Nephron progenitor cell (in vitro differentiated cells): Measurements from ENCODE around the gene ANP32A.

ENCODE experiments used
- DNase-seq: peaks from one replicate; pipeline ENCODE4 v3.0.0; 2021
- H3K27ac Mint-ChIP-seq: 2 replicates; pipeline ENCODE4 v1.8.0; 2021; ENCODE audit warnings: mild to moderate bottlenecking, moderate library complexity, mixed read lengths
- H3K27me3 Mint-ChIP-seq: 2 replicates; pipeline ENCODE4 v1.8.0; 2021; ENCODE audit warnings: mild to moderate bottlenecking, low read depth, mixed read lengths; ENCODE audit not compliant: poor library complexity
- H3K36me3 Mint-ChIP-seq: 2 replicates; pipeline ENCODE4 v1.8.0; 2021; ENCODE audit warnings: low read depth, mixed read lengths
- H3K4me1 Mint-ChIP-seq: 2 replicates; pipeline ENCODE4 v1.8.0; 2021; ENCODE audit warnings: mixed read lengths
- H3K4me3 Mint-ChIP-seq: 2 replicates; pipeline ENCODE4 v1.8.0; 2021; ENCODE audit warnings: mild to moderate bottlenecking, moderate library complexity, mixed read lengths
- H3K9me3 Mint-ChIP-seq: 2 replicates; pipeline ENCODE4 v1.8.0; 2021; ENCODE audit warnings: mild to moderate bottlenecking, moderate library complexity, mixed read lengths
- TF ChIP-seq, protein P1 (sequence below): fragments of 200-600 bp; sonication (generic); IDR thresholded peaks from 2 replicates; pipeline ENCODE4 v1.5.0; 2021; ENCODE audit warnings: antibody characterized with exemption

ANP32A gene

DNA sequence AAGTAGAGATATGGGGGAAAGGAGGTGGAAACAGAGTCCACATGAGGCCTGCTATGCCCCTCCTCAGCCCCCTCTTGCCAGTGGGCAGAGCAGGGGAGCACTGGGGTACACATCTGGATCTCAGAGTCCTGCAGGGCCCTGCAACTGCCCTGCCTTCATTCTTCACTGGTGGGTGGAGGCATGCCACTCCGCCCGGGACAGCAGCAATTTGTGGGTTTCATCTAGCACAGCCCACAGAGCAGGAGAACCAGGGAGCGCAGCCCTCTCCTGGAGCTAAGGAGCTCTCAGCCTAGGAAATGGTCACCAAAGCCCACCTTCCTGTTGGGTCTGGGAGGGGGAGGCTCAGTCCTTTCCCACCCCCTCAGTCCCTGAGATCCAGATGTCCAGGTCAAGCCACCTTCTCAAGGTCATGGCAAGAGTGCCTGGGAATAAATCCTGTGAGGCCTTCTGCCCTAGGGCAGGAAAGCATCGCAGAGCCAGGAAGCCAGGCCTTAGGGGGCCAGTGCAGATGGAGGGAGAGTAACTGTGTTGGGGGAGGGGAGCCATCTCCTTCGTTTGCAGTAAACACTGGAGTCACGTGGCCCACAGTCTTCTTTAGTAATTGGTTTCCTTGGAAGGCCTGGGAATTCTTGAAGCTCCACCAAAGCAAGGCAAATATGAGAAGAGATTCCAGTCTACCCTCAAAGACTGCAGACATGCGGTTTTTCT lies 31.0 kb downstream of the ANP32A start:
- Mint-ChIP-seq H3K4me3 (peak overlapping the region; percentile 13), H3K9me3 (no peaks in the 10 kb centered on the region), H3K27ac (peak overlapping the region; percentile 91), H3K27me3 (no peaks in the 10 kb centered on the region), H3K4me1 (peaks cover 79% of the 10 kb centered on the region), H3K36me3 (peaks cover 40% of the 10 kb centered on the region)
- TF ChIP-seq, protein P1, sequence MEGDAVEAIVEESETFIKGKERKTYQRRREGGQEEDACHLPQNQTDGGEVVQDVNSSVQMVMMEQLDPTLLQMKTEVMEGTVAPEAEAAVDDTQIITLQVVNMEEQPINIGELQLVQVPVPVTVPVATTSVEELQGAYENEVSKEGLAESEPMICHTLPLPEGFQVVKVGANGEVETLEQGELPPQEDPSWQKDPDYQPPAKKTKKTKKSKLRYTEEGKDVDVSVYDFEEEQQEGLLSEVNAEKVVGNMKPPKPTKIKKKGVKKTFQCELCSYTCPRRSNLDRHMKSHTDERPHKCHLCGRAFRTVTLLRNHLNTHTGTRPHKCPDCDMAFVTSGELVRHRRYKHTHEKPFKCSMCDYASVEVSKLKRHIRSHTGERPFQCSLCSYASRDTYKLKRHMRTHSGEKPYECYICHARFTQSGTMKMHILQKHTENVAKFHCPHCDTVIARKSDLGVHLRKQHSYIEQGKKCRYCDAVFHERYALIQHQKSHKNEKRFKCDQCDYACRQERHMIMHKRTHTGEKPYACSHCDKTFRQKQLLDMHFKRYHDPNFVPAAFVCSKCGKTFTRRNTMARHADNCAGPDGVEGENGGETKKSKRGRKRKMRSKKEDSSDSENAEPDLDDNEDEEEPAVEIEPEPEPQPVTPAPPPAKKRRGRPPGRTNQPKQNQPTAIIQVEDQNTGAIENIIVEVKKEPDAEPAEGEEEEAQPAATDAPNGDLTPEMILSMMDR, result no peak
- peak; percentile 37 for DNase-seq

DNA sequence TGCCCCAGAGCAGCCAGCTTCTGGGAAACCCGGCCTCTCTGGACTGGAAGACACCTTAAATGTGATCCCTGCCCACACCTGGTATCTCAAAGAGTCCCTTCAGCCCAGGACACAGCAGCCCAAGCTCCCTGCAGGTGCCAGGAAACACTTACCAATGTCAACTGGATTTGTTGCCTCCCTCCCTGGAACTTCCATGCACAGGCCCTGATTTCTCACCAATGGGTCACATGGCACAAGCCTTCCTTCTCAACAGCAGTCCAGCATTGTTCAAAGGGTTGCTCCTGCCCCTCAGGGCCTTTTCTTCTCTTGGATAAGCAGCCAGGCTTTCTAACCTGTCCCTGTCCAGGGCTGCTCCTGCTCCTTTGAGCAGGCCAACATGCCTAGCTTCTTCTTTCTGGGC lies 31.6 kb downstream of the ANP32A start:
- H3K36me3 Mint-ChIP-seq, result peaks cover 46% of the 10 kb centered on the region
- no peak for DNase-seq
- H3K27ac Mint-ChIP-seq, result peak overlapping the region; percentile 91
- TF ChIP-seq, protein P1, result no peak
- no peaks in the 10 kb centered on the region for H3K9me3 Mint-ChIP-seq
- H3K4me3 Mint-ChIP-seq, result no peak overlapping the region
- H3K4me1 Mint-ChIP-seq, result peaks cover 73% of the 10 kb centered on the region
- no peaks in the 10 kb centered on the region for H3K27me3 Mint-ChIP-seq

DNA sequence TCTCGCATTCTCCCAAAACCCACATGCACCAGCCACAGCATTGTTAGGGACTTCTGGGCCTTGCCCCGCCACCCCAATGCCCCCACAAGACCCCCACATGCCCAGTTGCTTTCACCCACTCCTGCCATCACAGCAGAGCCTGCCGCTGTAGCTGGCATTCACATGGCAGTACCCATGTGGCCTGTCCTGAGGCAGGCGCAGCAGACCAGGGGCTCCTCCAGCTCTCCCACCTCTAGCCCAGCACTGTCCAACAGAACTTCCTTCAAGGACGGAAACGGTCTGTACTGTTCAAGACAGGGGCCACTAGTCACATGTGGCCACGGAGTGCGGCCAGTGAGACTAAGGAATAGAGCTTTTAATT lies 32.5 kb downstream of the ANP32A start:
- no peak overlapping the region for H3K4me3 Mint-ChIP-seq
- H3K27ac Mint-ChIP-seq, result peak overlapping the region; percentile 97
- H3K27me3 Mint-ChIP-seq, result no peaks in the 10 kb centered on the region
- no peaks in the 10 kb centered on the region for H3K9me3 Mint-ChIP-seq
- H3K36me3 Mint-ChIP-seq, result peaks cover 53% of the 10 kb centered on the region
- no peak for DNase-seq
- TF ChIP-seq, protein P1, result no peak
- peaks cover 66% of the 10 kb centered on the region for H3K4me1 Mint-ChIP-seq

DNA sequence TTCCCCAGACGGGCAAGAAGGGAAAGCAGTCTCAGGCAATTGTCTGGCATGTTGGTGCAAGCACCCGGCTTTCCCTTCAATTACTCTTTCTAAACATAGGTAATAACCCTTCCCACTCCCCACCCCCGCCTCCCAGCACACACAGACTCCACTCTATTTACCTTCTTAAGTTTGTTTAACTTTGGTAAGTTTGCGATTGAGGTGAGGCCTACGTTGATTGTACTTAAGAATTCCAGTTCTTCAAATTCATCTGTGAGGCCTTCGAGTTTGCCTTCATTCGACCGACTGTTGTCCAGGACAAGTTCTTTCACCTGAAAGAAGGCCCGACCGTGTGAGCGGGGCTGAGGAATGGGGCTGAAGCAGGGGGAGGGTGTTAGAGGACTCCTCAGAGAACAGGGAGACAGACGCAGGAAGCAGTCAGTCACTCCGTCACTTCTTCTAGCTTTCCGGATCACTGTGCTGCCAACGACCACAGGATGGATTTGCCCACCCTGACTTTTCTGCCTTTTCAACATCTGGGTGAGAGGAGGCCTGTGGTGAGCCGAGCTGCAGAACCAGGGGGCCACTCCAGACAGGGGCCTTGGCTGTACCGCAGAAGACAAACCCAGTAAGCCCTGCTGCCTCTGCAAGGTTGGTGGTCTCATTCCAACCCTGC lies 33.0 kb downstream of the ANP32A start:
- H3K4me1 Mint-ChIP-seq, result peaks cover 64% of the 10 kb centered on the region
- no peaks in the 10 kb centered on the region for H3K9me3 Mint-ChIP-seq
- no peak for DNase-seq
- no peaks in the 10 kb centered on the region for H3K27me3 Mint-ChIP-seq
- H3K36me3 Mint-ChIP-seq, result peaks cover 53% of the 10 kb centered on the region
- TF ChIP-seq, protein P1, result no peak
- no peak overlapping the region for H3K4me3 Mint-ChIP-seq
- H3K27ac Mint-ChIP-seq, result peak overlapping the region; percentile 97

DNA sequence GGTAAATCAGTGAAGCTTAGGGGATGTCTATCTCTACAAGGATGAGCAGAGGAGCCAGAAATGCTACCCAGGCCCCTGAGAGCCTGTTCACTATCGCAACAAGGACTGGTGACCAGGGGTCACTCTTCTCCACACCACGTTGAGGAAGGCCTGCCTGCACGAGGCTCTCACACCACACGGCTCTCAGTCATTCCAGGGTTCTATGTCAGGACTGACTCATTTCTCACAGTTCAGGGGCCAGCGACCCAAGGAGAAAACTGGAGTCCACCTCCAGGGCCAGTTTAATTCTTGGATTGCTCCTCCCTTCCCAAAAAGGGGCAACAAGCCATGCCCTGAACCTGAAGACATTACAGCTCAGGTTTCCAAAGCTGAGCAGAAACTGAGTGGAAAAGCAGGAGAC lies 33.9 kb downstream of the ANP32A start:
- Mint-ChIP-seq H3K27me3 (no peaks in the 10 kb centered on the region), H3K9me3 (no peaks in the 10 kb centered on the region), H3K4me3 (no peak overlapping the region), H3K36me3 (peaks cover 53% of the 10 kb centered on the region), H3K27ac (peak overlapping the region; percentile 97), H3K4me1 (peaks cover 56% of the 10 kb centered on the region)
- TF ChIP-seq, protein P1, result no peak
- no peak for DNase-seq

DNA sequence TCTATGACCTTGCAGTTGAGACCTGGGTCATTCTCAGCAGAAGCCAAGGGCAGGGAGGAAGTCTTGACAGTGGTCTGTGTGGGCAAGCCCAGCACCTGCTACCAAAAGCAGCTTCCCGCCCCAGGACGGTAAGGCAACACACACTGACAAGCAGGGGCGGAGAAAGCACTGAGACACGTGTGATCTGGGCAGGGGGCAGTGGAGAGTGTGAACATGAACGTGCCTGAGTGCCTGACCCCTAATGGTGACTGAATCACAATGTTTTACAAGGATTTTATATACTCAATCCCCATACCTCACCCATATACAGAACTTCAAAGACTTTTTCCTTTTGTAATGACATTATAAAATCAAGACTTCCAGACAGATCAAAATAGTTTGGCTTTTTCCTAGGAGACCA lies 35.2 kb downstream of the ANP32A start:
- H3K36me3 Mint-ChIP-seq, result peaks cover 52% of the 10 kb centered on the region
- no peaks in the 10 kb centered on the region for H3K27me3 Mint-ChIP-seq
- no peak for DNase-seq
- H3K27ac Mint-ChIP-seq, result no peak overlapping the region
- no peaks in the 10 kb centered on the region for H3K9me3 Mint-ChIP-seq
- no peak overlapping the region for H3K4me3 Mint-ChIP-seq
- TF ChIP-seq, protein P1, result no peak
- peaks cover 44% of the 10 kb centered on the region for H3K4me1 Mint-ChIP-seq
